NCI-H748 (cell line): ENCODE data around the gene GREM2.

ENCODE experiments used
- DNase-seq: peaks from one replicate; lab custom pipeline; 2025; ENCODE audit not compliant: unreplicated experiment; lab: John Stamatoyannopoulos, UW

The GREM2 gene

DNA sequence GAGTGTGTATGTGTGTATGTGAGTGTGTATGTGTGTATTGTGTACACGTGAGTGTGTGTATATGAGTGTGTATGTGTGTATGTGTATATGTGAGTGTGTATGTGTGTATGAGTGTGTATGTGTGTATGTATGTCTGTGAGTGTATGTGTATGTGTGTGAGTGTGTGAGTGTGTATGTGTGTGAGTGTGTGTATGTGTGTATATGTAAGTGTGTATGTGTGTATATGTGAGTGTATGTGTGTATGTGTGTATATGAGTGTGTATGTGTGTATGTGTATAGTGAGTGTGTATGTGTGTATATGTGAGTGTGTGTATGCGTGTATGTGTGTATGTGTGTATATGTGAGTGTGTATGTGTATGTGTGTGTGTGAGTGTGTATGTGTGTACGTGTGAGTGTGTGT is 49.2 kb downstream of the GREM2 start:
- no peak for DNase-seq

DNA sequence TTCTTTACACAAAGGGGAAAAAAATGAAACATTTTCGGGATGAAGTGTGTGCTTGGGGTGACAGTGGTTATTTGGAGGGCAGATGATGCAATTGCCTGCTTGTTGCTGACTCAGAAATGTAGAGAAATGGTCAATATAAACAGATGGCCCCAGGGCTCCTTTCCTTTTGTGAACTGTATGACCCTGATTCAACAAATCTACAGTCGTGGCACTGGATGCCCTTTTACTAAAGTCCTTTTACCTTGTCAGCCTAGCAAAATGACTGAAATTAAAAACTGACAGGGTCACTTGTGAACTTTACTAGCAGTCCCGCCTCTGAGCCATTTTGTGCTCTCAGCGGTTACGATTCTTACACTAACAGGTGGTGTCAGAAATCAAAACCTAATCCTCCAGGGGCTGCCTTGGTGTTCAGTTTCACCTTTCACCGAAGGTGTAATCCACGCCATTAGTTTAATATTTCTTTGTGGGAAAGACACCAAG is 49.8 kb downstream of the GREM2 start:
- no peak for DNase-seq

DNA sequence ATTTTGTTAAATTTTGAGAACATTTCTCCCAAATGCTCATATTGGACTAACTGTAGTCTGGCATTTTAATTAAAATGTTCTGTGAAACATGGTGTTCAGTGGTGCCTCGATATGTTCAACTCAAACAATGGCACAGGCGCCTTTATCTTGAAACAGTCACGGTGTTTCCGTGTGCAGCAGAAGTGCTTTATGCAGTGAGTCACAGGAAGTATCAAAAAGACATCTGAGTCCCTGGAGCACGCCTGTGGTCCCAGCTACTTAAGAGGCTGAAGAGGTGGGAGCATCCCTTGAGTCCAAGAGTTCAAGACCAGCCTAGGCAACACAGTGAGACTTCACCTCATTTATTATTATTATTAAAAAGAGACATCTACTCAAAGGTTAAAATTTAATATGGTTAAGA is 52.2 kb downstream of the GREM2 start:
- DNase-seq, result no peak

DNA sequence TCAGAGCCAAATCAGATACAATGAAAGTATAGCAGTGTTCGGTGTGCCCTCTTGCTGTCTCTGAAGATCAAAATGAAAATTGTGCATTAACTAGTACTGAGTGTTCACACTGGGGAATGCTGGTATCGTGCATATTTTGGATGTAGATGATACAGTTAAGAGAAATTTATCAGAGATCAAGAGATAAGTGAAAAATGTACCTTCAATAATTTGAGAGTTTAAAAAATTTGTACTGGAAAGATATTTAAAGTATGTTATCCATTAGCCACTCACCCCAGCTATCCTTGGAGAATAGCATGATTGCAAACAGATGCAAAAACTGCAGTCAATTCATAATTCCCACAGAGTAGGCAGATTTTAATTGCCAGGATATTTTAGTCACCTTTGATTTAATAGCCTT is 56.4 kb downstream of the GREM2 start:
- no peak for DNase-seq

DNA sequence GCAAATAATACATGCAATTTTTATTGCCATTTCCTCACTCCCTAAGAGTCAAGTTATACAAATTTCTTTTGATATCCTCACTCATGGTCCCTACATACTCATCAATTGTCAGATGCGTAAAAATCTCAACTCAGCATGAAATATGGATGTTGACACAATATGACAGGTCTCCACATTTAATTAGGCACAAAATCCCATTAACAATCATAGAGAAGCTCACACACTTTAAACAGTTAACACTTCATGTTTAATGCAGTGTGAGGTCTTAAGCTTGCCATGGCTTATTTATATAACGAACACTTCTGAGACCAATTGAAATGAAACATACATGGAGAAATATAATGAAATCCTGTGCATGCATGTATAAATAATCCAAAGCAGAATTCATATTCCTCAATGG is 58.6 kb downstream of the GREM2 start:
- DNase-seq, result no peak

DNA sequence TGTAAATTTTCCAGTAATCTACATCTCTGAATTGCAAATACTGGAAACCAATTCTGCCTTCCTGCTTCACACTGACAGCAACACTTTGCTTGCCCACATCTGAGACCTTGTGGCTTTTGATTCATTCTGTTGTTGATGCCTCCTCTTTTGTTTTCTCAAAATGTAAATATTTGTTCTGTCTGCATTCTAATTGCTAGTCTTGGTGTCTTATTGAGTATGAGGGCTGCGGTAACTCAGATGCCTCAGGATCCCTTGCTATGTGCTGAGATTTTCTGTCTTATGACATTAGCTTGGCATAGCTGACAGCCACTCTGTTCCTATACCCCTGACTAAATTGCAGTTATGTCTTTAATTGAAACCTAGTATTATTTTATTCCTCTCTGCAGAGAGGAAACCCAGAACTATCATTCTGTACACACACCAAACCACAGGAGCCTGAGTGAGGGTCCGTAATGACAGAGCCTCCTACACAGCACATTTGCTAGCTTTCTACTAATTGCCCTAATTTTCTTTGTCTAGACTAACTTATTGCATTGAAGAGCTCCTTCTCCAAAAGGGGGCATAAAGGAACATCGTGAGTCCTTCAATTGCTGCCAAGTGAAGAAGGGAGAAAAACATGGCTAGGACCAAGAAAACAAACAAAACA is 72.1 kb downstream of the GREM2 start:
- DNase-seq, result peak; percentile 59

DNA sequence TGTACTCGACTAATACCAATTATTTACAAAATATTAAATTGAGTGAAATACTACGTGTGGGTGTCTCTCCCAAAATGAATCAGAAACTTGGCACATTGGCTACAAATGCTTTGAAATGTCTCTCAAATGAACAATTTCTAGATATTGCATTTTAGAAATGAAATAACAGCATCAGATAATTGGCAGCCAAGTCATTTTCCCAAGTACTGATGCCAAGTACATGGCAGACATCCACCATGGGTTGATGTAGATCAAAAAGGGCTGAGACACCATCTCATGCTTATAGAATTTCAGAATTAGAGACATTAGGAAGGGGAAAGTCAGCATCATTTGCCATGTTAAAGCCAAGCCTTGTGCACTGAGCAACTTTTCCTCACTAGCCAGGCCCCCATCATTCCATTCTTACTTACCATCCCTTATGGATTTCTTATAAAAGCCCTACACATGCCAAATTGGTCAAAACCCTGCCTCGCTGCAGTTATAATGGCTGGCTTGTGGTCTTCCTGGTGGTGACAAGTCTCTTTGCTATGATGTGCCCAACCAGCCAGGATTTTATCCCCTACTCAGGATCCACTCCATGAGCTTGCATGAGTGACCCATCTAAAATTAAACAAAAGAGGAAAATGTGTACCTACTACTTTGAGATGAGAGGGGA is 73.1 kb downstream of the GREM2 start:
- DNase-seq, result no peak

DNA sequence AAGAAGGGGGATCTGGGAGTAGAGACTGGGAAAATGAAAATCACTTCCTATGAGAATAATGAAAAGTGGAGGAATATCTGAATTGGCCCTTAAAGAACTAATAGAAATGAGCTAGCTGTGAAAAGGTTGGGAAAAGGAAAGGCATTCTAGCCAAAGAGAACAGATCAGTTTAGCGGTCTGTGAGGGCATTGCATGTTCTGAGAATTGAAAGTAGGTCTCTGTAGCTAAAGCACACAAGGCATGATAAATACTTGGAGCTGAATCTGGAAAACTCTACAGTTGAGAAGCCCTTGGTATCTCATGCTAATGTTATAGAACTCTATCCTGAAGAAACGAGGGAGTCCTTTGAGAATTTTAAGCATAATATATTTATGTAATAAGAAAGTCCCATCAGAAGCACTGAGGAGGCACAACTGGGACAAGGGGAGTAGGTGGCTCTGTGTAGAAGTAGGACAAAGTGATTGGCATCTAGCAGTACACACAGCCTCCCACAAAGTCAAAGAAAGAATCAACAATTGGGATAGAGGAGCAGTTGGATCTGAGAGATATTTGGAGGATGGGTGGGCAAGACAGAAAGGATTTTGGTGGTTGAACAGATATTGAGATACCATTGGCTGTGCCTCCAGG is 78.7 kb downstream of the GREM2 start:
- no peak for DNase-seq

DNA sequence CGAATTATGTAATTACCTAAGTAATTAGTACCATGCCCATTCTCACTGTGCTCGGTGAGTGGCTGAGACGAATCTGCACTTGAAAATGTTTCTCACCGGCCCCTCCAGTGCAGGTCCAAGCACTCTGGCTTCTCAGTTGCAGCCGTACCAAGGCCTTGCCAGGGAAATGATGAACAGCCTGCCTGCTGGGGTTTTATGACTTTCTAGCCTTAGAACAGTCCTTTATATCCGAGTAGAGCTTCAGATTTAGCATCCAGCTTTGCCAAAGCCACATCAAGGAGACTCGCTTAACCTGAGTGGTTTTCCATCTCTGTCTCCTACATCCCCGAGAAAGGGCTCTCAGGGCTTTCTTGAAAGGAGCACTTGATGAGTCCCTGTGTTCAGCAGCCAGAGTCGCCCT is 83.4 kb downstream of the GREM2 start:
- DNase-seq, result peak; percentile 9

DNA sequence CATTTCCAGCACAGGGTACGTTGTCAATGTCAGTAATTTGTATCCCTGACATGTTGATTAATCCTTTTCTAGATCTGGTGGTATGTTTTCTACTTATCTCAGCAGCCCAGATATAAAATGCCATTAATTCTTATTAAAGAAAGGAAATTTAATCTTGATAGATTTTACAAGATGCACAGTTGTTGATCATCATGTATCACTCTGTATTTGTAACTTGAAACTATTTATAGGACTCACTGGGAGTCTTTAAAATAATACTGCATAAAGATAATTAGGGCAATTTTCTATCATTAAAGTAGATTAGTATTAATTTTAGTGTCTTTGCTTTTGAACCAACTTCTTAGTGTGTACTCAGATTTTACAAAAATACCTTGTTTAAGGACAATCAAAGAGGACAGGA is 84.9 kb downstream of the GREM2 start:
- DNase-seq, result no peak

DNA sequence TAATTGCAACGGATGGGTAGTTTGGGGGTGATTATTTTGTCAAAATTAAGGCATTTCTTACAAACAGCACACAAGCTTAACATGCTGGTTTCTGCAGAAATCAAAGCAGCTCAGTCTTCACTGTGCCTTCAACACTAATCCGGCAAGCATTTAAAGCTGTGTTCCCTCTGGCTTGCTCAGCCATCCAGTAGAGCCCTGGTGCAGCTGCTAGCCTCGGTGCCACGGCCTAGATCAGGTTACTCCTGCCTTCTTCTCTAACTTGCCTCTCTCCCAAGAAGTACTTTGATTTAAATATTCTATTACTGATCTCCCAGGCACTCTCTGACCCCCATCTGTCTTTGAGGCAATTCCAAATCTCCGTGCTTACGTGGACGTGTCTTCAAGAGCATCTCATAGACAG is 85.6 kb downstream of the GREM2 start:
- DNase-seq, result no peak

DNA sequence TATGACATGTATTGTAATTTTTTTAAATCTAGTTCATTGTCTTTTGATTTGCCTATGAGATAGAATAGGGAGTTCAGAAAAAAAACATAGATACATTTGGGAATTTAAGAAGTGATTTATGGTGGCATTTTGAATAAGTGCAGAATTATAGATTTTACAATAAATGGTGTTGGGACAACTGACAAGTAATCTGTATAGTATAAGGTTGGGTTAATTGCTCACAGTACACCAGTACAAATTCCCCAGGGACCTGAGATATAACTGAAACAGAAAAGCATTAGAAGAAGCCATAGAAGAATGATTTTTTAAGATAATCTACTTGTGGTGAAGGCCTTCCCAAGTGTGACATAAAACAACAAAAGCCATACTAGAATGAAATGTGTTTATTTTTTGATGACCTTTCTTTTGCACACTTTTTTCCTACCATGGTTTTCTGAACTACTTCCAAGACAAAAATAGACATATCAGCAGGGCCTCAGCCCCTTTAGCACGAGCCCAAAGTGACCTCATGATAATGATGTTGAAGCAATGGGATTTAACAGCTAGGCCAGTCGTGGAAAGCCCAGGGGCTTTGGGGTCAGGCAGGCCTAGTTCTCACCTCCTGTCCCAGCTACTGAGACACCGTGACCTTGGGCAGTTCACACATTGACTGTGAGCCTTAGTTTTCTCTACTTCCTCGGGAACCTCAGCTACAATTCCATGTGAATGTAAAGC is 87.4 kb downstream of the GREM2 start:
- no peak for DNase-seq

DNA sequence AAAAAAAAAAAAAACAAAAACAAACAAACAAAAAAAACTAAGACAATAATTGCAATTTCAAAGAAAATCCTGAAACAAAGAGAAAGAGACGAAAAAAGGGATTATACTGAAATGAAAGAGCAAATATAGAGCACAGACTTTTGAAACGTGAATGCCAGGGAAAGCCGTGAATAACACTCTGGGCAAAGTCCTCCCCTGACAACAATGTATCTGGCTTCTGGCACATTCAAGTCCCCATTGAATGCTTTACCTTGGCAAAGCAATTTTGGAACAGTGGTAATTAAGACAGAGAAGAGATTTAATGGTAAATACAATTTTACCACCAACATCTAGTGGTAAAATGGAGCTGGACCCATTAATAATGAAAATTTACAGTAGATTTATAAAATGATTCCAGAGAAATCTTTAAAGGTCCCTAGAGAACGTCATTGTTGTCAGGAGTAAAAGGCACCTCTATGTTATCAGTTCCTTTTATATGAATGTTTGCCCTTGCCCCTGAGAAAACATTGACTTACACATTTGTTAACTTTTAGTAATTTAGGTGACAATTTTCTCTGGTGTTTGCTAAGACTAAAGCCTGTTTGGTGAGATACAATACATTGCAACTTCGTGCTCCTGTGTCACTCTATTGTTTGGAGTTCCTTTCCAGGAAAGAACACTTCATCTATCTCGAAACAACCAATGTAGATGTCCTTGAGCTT is 89.7 kb downstream of the GREM2 start:
- DNase-seq, result peak; percentile 72

DNA sequence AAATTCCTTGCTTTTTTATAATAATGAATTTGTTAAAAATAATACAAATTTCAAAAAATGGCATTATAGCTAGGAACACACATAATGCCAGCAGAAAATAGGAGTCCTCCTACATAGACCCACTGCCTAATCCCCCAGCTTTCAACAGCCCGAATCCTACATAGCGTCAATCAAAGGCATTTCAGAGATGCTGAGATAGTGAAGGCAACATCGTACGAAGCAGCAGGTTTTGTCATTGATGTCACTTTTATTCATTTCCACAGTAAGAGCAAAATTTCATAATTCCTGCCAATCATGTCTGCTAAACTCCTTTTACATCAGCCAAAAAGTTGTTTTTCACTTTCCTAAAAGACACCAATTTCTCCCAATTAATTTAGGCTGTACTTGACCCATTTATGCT is 94.1 kb downstream of the GREM2 start:
- DNase-seq, result no peak

DNA sequence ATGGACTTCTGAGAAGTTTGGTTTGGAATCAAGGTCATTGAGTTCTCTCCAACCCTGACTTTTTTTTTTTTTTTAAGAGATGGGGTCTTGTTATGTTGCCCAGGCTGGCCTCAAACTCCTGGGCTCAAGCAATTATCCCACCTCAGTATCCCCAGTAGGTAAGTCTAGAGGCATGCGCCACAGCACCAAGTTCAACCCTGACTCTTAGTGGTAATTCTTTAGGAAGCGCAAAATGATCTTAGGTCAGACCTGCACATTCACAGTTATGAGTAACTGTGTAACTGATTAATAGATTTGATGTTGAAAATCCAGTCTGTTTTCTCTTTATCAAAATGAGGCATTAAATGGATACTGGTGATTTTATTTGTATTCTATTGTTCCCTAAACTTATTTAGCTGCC is 95.9 kb downstream of the GREM2 start:
- no peak for DNase-seq

DNA sequence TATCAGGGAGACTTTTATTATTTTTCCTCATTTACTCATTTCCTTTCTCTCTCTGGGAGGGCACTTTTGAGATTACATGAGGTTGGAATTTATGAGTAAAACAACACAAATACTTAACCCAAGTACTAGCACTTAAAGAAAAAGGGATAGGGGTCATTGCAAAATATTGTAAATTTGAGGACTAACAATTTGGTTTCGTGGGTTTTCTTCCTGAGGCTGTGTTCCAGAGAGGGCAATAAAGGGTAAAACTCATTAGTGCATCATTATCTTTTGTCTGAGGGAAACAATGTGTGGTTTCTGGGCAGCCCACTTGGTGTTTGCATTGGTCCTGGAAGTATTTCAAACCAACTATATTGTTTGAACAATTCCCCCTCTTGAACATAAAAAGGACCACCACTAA is 96.5 kb downstream of the GREM2 start:
- peak; percentile 53 for DNase-seq

DNA sequence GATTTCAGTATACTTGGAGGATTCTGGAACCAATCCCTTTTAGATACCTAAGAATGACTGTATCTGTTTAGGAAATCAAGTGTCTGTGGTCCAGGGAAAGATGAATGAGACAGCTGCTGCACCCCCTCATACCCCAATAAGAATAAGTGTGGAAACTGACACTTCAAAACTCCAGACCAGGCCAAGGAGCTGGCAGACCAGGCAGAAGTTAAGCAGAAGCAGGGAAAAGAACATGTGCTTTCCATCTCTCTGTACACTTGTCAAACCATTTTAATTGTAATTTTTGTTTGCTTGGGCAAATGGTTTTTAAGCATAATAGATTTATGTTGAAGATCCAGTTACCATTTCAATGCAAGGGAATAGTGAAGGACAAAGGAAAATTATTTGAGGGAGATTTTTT is 100.2 kb downstream of the GREM2 start:
- no peak for DNase-seq

DNA sequence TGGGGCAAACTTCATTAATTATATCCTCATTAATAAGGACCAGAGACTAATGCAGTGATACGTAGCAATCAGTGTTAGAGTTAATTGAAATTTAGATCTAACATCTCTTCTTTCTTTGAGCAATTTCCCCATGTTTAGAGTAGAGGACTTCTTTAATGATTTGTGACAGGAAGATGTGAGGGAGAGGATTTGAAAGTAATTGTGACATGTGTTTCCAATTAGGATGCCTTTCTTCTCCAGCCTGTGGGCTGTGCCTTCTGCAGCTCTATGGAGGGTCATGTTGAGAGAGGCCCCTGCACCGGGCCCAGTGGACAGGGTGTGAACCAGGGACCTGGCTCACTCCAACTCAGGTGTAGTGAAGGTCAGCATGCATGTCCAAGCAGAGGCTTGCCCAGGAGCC is 103.0 kb downstream of the GREM2 start:
- no peak for DNase-seq

DNA sequence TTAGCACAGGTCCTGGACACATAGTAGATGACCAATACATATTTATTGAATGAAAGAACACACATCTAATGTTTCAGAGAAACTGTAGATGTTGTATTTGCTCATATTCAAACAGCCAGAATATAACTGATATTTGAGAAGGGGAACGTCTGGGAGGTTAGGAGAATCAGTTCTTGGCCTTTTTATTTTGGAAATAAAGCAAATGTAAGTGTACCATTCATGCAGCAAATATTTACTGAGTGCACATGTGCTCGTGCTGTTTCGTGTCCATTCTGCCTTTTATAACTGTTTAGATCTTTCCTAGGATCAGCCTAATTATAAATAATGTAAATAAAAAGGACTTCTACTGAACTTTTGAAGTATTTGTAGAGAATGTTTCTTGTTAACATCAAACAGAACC is 103.8 kb downstream of the GREM2 start:
- no peak for DNase-seq

DNA sequence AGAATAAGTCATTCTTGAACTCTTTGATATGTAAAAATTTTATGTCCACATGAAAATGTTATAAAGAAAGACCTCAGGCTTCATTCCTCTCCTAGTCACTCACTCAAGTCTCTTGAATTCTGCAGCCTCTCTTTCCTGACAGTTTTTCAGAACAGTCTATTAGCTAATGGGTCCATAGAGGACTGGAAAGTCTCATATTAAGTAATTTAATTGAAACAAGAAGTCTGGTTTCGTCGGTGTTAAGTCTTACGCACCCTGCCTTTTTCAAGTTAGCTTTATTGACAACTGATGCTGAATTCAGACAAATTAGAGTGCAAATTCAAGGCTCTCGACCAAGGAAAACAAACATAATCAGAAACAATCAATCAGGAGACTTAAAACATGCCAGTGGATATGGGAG is 105.8 kb downstream of the GREM2 start:
- DNase-seq, result no peak

DNA sequence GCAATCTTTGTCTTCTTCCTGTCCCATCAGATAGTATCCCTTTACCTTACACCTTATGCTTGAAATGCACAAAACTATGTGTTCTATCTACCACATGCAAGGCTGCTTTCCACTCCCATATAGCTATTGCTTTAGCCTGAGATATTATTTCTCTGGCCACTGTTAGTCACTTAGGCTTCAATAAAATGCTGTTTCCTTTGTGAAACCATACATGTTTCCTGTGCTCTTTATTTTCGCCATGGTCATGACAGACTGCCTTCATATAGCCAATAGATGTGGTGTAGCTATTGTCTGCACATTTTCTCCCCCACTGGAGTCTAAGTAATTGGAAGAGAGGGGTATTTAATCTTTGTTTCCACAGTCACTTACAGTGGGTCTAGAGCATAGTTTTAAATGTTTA is 108.4 kb downstream of the GREM2 start:
- no peak for DNase-seq
